Measurements from ENCODE around the gene APC2.

DNA sequence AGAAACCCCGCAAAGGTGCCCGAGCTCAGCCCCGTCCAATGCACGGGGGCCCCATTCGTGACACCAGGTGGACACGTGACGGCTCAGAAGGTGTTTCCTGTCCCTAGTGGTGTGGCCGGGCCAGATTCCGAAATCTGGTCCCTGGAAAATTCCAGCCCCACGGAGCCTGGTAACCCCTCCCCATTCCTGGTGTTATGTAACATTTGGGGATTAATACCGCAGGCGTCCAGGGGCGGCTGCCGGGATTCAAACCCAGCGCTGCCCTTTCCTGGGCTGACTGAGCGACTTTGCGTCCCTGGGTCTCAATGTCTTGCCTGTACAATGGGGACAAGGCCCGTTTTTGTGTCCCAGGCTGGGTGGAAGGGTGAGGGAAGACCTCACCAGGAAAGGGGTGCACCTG lies 72.9 kb downstream of the APC2 start:
- TF ChIP-seq, protein P1, sequence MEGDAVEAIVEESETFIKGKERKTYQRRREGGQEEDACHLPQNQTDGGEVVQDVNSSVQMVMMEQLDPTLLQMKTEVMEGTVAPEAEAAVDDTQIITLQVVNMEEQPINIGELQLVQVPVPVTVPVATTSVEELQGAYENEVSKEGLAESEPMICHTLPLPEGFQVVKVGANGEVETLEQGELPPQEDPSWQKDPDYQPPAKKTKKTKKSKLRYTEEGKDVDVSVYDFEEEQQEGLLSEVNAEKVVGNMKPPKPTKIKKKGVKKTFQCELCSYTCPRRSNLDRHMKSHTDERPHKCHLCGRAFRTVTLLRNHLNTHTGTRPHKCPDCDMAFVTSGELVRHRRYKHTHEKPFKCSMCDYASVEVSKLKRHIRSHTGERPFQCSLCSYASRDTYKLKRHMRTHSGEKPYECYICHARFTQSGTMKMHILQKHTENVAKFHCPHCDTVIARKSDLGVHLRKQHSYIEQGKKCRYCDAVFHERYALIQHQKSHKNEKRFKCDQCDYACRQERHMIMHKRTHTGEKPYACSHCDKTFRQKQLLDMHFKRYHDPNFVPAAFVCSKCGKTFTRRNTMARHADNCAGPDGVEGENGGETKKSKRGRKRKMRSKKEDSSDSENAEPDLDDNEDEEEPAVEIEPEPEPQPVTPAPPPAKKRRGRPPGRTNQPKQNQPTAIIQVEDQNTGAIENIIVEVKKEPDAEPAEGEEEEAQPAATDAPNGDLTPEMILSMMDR (IDR thresholded peaks at IDR 0.05) = no peak
- TF ChIP-seq POLR2A (IDR thresholded peaks at IDR 0.05) = no peak

Data from lower leg skin (tissue), 3 donors.